A549 (cell line): Measurements from ENCODE around the gene ART4. TPM values are rescaled to one million over a fixed set of nuclear protein-coding genes. Genes with fewer than 3 reads are reported as not detected.

ENCODE experiments used
- ATAC-seq, 2 experiments: fragments of 200-7000 bp in 1 of 2; fragments of >200 bp in 1 of 2; cut with Nextera tagmentation in 1 of 2; cut with Tn5 transposase in 1 of 2; 3 replicates each; pipeline versions ENCODE4 v1.8.0 to v1.9.1; 2018 to 2020; ENCODE audit warnings: mild to moderate bottlenecking in 1 of 2, moderate library complexity in 1 of 2
- CTCF ChIA-PET: fragments of 300-600 bp; sonication (Branson Sonifier 250); formaldehyde crosslinking; extraction: SDS; loops from one replicate; lab custom pipeline; 2021; ENCODE audit warnings: antibody characterized with exemption, inconsistent platforms; lab: Yijun Ruan, JAX
- POLR2A ChIA-PET: fragments of 350-600 bp; formaldehyde crosslinking; extraction: SDS; loops from one replicate; lab custom pipeline; 2021; ENCODE audit warnings: antibody characterized with exemption, inconsistent platforms; lab: Yijun Ruan, JAX
- DNase-seq, 2 experiments: peaks; one replicate each; pipeline versions ENCODE4 v3.0.0 to v3.0.0-alpha.2; 2011 to 2016; ENCODE audit warnings: low read depth in 1 of 2, low spot score in 1 of 2
- FAIRE-seq: peaks from 2 replicates; lab custom pipeline; 2011; peaks lifted over from hg19 to GRCh38; lab: Jason Lieb, UNC
- H3K27ac ChIP-seq, 2 experiments: fragments of >200 bp; sonication (Bioruptor Twin); formaldehyde crosslinking; 3 replicates each; pipeline ENCODE4 v1.5.1; 2016 to 2017
- H3K4me1 ChIP-seq: fragments of >200 bp; sonication (Bioruptor Twin); formaldehyde crosslinking; 3 replicates; pipeline ENCODE4 v1.6.1; 2016
- H3K4me2 ChIP-seq: fragments of >200 bp; sonication (Bioruptor Twin); formaldehyde crosslinking; 3 replicates; pipeline ENCODE4 v1.6.1; 2016
- H3K4me3 ChIP-seq: fragments of >200 bp; sonication (Bioruptor Twin); formaldehyde crosslinking; 3 replicates; pipeline ENCODE4 v1.5.1; 2016
- H3K9me3 ChIP-seq: fragments of >200 bp; sonication (Bioruptor Twin); formaldehyde crosslinking; 3 replicates; pipeline ENCODE4 v1.6.1; 2016
- BHLHE40 ChIP-seq: IDR thresholded peaks from 2 replicates; pipeline ENCODE4 v1.6.1; 2012; ENCODE audit warnings: low read depth, low read length, inconsistent platforms
- CBX2 ChIP-seq: fragments of 200-600 bp; sonication (generic); IDR thresholded peaks from 2 replicates; pipeline ENCODE4 v1.6.1; 2016; ENCODE audit warnings: low read depth, mild to moderate bottlenecking, borderline replicate concordance
- CBX8 ChIP-seq: fragments of 200-600 bp; sonication (generic); IDR thresholded peaks from 2 replicates; pipeline ENCODE4 v1.6.1; 2016
- EP300 ChIP-seq, 2 experiments: fragments of >200 bp; sonication (Bioruptor Twin); formaldehyde crosslinking; IDR thresholded peaks; 2 replicates in 1 of 2; 3 replicates in 1 of 2; pipeline ENCODE4 v1.6.1; 2016 to 2017
- FOSB ChIP-seq: fragments of 250-450 bp; sonication (Bioruptor Pico); IDR thresholded peaks from 2 replicates; pipeline ENCODE4 v1.5.0; 2020; ENCODE audit warnings: mild to moderate bottlenecking, moderate library complexity
- FOSL2 ChIP-seq, 2 experiments: fragments of 450-650 bp in 1 of 2; fragments of >200 bp in 1 of 2; sonication (Bioruptor Twin) in 1 of 2; formaldehyde crosslinking; IDR thresholded peaks; 2 replicates each; pipeline versions ENCODE4 v1.5.0 to v1.6.1; 2016 to 2020; ENCODE audit warnings: mild to moderate bottlenecking in 1 of 2, moderate library complexity in 1 of 2
- HDAC2 ChIP-seq: fragments of 200-600 bp; sonication (generic); IDR thresholded peaks from 2 replicates; pipeline ENCODE4 v1.6.1; 2016
- HES2 ChIP-seq: fragments of >200 bp; sonication (Bioruptor Twin); formaldehyde crosslinking; IDR thresholded peaks from 2 replicates; pipeline ENCODE4 v1.6.1; 2016
- HEYL ChIP-seq: fragments of 250-450 bp; sonication (Bioruptor Pico); IDR thresholded peaks from 2 replicates; pipeline ENCODE4 v1.8.0; 2021; ENCODE audit warnings: mild to moderate bottlenecking, moderate library complexity
- JUNB ChIP-seq: fragments of >200 bp; sonication (Bioruptor Twin); formaldehyde crosslinking; IDR thresholded peaks from 2 replicates; pipeline ENCODE4 v1.6.1; 2016
- MAFK ChIP-seq: fragments of 450-650 bp; IDR thresholded peaks from 2 replicates; pipeline ENCODE4 v1.6.1; 2014; ENCODE audit not compliant: partially characterized antibody
- MAX ChIP-seq: IDR thresholded peaks from 2 replicates; pipeline ENCODE4 v1.6.1; 2012
- RCOR1 ChIP-seq: fragments of 150-350 bp; IDR thresholded peaks from 2 replicates; pipeline ENCODE4 v1.6.1; 2014; ENCODE audit warnings: antibody characterized with exemption, low read length, low read depth
- RFX5 ChIP-seq: fragments of 450-650 bp; IDR thresholded peaks from 2 replicates; pipeline ENCODE4 v1.7.1; 2014; ENCODE audit warnings: antibody characterized with exemption, mild to moderate bottlenecking, moderate library complexity
- RNF2 ChIP-seq: fragments of 200-600 bp; sonication (generic); IDR thresholded peaks from 2 replicates; pipeline ENCODE4 v1.6.1; 2016; ENCODE audit warnings: low read depth, mild to moderate bottlenecking, antibody characterized with exemption, moderate library complexity, borderline replicate concordance
- SMC3 ChIP-seq: fragments of >200 bp; sonication (Bioruptor Twin); formaldehyde crosslinking; IDR thresholded peaks from 3 replicates; pipeline ENCODE4 v1.6.1; 2018; ENCODE audit warnings: inconsistent platforms
- SREBF2 ChIP-seq: fragments of 450-650 bp; IDR thresholded peaks from 2 replicates; pipeline ENCODE4 v1.6.1; 2014; ENCODE audit warnings: mild to moderate bottlenecking, moderate library complexity
- TP53 ChIP-seq: fragments of 250-450 bp; sonication (Bioruptor Pico); IDR thresholded peaks from 2 replicates; pipeline ENCODE4 v1.5.0; 2021; ENCODE audit warnings: mild to moderate bottlenecking, moderate library complexity
- USF2 ChIP-seq: fragments of 450-650 bp; IDR thresholded peaks from 2 replicates; pipeline ENCODE4 v1.6.1; 2014; ENCODE audit warnings: antibody characterized with exemption
- WGBS: methylation state at CpG from one replicate; pipeline ENCODE4 v1.1.6; 2017; ENCODE audit errors: missing lambda C conversion rate; 5-methylcytosine and 5-hydroxymethylcytosine counted together
- polyA plus RNA-seq, 4 experiments: library from polyadenylated mRNA; depleted of rRNA in 3 of 4; stranded (reverse); fragments of >200 nt; fragmentation: RNase III in 1 of 4; extraction: RNeasy Plus Mini Kit Qiagen cat#74134 plus additional on column Dnase treatment in 1 of 4; gene quantifications; 2 replicates in 3 of 4; 3 replicates in 1 of 4; pipeline ENCODE4 v1.2.3, GENCODE V29; 2011 to 2017
- TF ChIP-seq, protein P1 (sequence below): fragments of 250-450 bp; sonication (Bioruptor Pico); IDR thresholded peaks from 2 replicates; pipeline ENCODE4 v1.5.0; 2021; ENCODE audit warnings: mild to moderate bottlenecking, moderate library complexity, borderline replicate concordance

ART4 gene
- polyA plus RNA-seq, 2 of the 4 experiments (the other 2 are of a cell fraction): not detected

GRCh38 chr12:14854586-14855183, 11.4 kb upstream of the ART4 start:
- POLR2A ChIA-PET: interaction anchor here (0.5 kb wide), 1 partner anchor 51 kb away, joined by 3 read pairs; the partner anchor contains the start of genes C12orf60 and WBP11
- CTCF ChIA-PET: interaction anchor here (1.1 to 4.1 kb wide), 3 partner anchors 9 to 141 kb away, joined by 3 to 13 read pairs (median 8); partner anchors contain the start of gene ART4
- no peak for FAIRE-seq
- no peak for DNase-seq
- Histone ChIP-seq H3K4me3 (no peak overlapping the region), H3K27ac (no peak overlapping the region), H3K4me2 (no peak overlapping the region), H3K4me1 (no peaks in the 10 kb centered on the region), H3K9me3 (peaks cover 9% of the 10 kb centered on the region; the same call in 1 of the 3 replicates)
- WGBS: 61% methylated on average over 6 of the region's 6 CpGs
- TF ChIP-seq TP53 (CRISPR knock-in tag) (no peak), HES2 (no peak), SMC3 (no peak), BHLHE40 (no peak), SREBF2 (no peak), RCOR1 (no peak), CBX2 (no peak), HDAC2 (no peak), CBX8 (no peak), USF2 (no peak), MAX (no peak), FOSB (CRISPR knock-in tag) (no peak), EP300 (IDR thresholded peaks at IDR 0.05) (no peak), MAFK (no peak)
- TF ChIP-seq, protein P1, sequence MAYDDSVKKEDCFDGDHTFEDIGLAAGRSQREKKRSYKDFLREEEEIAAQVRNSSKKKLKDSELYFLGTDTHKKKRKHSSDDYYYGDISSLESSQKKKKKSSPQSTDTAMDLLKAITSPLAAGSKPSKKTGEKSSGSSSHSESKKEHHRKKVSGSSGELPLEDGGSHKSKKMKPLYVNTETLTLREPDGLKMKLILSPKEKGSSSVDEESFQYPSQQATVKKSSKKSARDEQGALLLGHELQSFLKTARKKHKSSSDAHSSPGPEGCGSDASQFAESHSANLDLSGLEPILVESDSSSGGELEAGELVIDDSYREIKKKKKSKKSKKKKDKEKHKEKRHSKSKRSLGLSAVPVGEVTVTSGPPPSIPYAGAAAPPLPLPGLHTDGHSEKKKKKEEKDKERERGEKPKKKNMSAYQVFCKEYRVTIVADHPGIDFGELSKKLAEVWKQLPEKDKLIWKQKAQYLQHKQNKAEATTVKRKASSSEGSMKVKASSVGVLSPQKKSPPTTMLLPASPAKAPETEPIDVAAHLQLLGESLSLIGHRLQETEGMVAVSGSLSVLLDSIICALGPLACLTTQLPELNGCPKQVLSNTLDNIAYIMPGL (CRISPR knock-in tag): no peak
- no peak for ATAC-seq

DNA sequence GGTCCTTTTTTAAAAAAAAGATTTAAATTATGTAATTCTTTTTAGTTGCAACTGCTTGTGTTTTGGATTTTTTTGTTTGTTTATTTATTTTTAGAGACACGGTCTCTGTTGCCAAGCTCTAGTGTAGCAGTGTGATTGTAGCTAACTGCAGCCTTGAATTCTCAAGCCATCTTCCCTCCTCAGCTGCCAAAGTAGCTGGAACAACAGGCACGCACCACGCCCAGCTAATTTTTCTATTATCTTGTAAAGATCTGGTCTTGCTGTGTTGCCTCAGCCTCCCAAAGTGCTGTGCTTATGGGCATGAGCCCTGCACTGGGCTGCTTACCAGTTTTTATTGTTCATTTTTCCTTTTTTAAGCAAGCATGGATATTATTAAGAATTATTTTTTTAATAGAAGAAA, 10.6 kb upstream of the ART4 start:
- Histone ChIP-seq H3K4me2 (no peak overlapping the region), H3K4me3 (no peak overlapping the region), H3K27ac (no peak overlapping the region), H3K9me3 (peaks cover 5% of the 10 kb centered on the region; the same call in 1 of the 3 replicates), H3K4me1 (no peaks in the 10 kb centered on the region)
- ATAC-seq: no peak
- ChIA-PET POLR2A (no interaction called here), CTCF (interaction anchor here (1.1 to 4.1 kb wide), 3 partner anchors 8 to 142 kb away, joined by 3 to 13 read pairs (median 8); no protein-coding TSS in a partner anchor)
- no peak for DNase-seq
- 86% methylated on average over 3 of the region's 3 CpGs for WGBS
- TF ChIP-seq FOSL2 (IDR thresholded peaks at IDR 0.05): no peak
- TF ChIP-seq FOSL2 (CRISPR knock-in tag; IDR thresholded peaks at IDR 0.05): no peak
- no peak for TF ChIP-seq JUNB
- TF ChIP-seq HEYL (CRISPR knock-in tag): no peak
- no peak for TF ChIP-seq USF2
- TF ChIP-seq RNF2: no peak
- TF ChIP-seq RFX5: no peak
- TF ChIP-seq, protein P1 (CRISPR knock-in tag): no peak
- FAIRE-seq: no peak
